Kidney tubule cell (primary cell): ENCODE measurements around the gene PTPRG.

ENCODE experiments used
- DNase-seq: peaks from one replicate; pipeline ENCODE4 v3.0.0-alpha.2; 2018; ENCODE audit warnings: low spot score

Gene PTPRG

DNA sequence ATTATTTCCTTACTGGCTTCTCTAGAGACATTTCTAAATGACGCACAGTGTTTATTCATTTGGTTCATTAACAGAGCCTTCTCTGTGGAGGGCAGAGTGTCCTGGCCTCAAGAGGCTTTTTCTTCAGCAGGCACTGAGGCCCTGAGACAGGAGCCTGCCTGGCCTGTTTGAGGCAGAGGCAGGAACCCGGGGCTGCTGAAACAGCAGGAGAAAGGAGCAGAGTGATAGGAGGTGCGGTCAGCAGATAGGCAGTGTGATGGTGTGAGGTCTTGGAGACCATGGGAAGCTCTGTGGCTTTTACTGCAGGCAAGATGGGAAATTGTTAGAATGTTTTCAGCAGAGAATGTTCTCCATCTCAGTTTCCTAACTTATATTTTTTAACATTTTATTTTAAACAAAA lies 453.7 kb downstream of the PTPRG start:
- no peak for DNase-seq

DNA sequence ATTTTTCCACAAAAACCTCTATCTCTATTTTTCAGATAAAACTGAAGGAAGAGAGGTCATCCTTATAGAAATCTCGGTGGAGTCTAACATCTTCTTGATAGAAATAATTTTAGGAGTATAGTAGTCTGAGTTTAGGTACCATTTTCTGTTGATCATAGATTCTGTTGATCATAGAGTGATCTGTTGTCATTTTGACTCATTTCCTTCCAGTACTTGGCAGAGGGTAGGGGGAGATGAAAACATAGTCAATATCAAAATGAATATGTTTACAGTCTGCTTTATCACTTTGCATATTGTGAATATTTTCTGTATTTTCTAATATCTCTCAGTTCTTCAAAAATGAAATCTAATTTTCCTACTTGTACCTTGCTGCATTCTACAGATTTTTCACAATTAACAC lies 458.5 kb downstream of the PTPRG start:
- DNase-seq: no peak

DNA sequence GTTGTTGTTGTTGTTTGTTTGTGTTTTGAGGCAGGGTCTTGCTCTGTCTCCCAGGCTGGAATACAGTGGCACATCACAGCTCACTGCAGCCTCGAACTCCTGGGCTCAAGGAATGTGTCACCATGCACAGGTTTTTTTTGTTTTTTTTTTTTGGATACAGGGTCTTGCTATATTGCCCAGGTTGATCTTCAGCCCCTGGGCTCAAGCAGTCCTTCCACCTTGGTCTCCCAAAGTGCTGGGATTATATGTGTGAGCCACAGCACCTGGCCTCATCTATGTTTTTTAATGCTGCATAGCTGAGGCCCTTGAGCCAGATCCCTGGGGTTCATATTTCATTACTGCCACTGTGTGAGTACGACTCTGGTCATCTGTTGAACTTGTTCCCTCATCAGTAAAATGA lies 459.3 kb downstream of the PTPRG start:
- no peak for DNase-seq

DNA sequence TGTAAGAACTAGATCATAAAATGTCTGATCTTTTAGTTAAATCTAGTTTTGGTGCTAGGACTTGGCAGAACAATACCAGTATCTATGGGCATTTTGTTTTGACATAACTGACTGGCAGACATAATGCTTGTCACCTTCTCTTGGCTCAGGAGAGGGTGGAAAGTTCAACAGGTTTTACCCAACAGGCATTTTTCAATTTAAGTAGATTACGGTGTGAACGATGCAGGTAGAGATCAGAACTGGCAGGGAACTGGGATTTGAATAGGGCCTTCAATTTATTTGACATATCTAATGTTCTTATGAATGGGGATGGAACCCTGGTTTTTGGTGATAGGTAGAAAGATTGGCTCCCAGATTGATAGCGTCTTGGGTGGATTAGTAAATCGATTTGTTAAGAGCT lies 460.9 kb downstream of the PTPRG start:
- no peak for DNase-seq

DNA sequence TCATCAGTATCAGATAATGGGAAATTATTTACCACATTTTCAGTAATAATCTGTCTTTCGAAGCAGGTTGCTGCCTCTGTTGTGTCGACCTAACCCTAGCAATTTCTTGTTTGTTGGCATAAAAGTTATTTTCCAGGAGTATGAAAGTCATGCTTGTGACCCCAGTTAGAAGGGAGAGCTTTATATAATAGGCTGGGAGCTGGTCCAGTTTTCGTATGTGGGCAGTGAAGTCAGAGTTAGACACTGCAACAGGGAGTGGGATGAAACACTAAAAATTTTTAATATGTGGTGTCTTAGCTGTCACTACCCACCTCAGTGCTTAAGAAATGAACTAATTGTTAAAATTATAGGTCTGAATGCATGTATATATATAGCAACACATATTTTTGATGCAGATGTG lies 463.5 kb downstream of the PTPRG start:
- DNase-seq: no peak

DNA sequence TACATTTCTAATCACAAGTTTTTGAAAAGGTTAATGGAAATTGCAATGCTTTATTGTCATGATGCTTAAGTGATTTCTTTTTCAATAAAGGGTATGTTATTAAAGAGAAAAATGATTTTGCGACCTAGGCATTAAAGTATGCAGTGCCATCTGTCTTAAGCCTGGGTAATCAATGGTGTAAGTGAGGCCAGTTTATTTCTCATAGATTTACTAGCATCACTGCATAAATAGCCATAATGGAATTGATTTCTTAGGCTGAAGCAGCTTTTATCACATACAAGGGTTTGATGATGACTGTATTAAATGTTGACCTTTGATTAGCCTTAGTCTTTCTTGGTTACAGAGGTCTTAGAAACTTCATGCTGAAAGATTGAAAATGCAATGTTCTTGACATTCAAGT lies 464.5 kb downstream of the PTPRG start:
- DNase-seq: no peak

DNA sequence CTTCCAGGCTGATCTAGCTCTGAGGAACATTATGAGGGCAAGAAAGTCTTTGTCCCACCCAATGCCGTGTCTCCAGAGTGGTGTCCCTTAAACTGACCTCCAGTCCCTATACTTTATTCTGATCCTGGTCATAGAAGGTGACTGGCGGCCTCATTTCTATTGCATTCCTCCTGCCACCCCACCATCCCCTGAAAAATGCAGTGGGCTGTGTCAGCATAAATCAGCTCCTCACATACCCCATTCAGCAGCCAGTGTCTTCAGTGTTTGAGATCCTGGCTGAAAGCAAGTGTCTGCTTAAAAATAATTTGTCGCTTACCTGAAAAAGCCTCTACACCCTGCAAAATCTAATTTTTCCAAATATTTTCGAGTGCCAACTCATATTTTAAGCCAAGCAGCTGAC lies 465.9 kb downstream of the PTPRG start:
- DNase-seq: no peak

DNA sequence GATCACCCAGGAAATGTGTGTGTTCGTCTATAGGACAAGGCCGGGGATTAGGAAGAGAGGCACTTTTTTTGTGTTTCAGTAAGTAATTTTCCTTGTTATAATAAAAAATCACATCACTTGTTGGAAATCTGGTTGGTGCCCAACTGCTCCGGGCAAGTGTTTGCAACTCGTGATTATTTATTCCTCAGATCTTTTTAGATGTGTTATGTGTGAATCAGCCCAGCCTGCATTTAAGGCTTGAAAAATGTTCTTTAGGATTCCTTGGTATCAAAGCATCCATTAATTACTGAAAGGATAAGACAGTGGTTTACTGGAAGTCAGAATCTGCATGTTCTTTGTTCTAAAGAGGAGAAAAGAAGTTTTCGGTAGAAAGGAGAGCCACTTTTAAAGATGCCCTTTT lies 466.4 kb downstream of the PTPRG start:
- DNase-seq: no peak

DNA sequence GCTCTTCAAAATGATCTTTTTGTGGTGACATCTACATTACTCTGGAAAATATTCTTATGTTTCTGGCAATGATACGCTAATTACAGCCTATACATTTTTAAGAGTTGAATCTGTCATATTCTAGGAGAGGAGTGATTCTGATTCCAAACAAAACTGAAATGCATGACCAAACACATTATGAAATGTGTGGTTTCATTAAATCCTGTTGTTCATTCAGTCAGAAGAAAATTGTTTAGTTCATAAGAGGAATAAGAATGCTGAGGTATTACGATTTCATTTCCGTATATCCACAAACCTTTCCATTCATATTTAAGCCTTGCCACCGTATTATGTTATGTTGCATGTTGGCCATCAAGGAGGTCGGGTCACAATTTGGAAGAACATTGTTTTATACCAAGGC lies 466.9 kb downstream of the PTPRG start:
- DNase-seq: no peak

DNA sequence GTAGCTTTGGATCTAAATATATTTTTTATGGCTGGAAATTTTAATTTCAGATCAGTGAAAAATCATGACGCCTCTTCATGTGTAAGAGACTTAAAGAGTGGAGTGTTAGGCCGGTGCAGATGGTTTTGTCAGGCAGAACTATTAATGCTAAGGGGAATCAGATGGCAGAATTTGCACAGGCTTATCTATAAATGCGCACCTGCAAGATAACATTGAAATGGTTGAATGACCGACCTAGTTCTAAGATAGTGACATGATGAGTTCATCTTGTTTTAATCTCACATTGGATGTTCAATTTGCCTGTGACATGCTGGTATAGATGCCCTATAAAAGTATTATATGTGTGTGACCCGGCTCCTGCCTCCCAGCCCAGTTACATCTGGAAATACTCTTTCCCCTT lies 471.4 kb downstream of the PTPRG start:
- no peak for DNase-seq

DNA sequence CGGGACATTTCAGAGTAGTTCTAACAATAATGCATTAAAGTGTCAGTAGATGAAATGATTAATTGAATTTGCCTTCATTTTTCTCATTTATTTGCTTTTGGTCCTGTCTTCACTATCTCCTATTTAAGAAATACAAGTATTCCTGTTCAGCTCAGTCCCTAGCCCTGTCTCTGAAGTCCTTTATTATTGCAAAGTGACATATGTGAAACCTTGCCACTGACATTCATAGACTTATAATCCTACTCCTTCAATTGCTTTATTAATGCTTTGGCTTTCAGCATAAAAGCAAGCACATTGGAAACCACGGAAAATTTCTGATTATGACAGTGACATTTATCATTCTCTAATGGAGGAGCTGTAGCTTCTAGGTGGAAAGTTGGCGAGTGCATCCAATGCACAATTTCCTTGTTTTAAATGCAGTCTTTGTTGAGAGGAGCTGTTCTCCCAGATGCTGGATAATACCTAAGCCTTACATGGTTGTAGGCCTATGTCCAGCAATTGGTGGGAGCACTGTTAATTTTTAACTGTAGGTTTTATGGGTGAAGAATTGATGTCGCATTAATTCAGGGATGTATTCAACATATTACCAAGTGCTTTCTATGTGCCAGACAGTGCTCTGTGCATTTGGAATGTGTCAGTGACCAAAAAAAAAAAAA lies 474.2 kb downstream of the PTPRG start:
- DNase-seq: peak; percentile 16

DNA sequence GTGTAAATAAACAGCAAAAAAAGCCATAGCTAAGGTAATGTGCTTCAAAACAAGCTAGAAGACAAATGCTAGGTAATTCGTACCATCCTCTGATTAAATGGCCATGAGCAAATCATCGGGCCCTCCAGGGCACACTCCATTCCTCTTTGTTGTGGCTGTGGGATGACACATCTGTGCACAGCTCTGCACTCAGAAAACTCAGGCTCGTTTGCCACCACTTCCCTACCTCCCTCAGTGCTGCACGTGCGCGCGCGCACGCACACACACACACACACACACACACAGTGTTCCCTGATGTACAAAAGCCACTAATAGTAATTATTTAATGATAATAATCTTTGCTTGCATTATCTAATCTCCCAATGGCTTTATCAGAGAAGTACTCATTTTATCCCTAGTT lies 475.4 kb downstream of the PTPRG start:
- DNase-seq: peak; percentile 11

DNA sequence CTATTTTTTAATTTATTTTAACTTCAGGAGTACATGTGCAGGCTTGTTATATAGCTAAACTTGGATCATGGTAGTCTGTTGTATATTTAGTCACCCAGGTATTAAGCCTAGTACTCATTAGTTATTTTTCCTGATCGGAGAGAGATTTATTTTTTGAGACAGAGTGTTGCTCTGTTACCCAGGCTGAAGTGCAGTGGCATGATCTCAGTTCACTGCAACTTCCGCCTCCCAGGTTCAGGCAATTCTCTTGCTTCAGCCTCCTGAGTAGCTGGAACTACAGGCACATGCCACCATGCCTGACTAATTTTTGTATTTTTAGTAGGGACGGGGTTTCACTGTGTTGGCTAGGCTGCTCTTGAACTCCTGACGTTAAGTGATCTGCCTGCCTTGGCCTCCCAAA lies 477.4 kb downstream of the PTPRG start:
- DNase-seq: peak; percentile 33

DNA sequence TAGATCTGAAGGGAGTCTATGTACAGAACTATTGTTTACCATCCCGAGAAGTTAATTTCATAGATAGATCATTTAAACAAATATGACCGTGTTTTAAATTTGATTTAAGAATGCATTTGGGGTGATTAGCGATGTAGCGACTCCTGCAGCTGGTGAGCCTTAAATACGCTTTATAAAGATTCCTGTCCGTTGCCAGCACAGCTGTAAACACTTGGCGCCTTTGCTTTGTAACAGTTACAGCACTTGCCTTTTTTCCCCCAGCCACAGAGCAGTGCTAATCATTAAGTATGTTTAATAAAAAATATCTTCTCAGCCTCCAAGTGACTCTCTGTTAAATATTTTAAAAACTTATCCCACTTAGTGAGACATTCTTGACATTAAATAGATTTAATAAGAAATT lies 478.2 kb downstream of the PTPRG start:
- DNase-seq: no peak

DNA sequence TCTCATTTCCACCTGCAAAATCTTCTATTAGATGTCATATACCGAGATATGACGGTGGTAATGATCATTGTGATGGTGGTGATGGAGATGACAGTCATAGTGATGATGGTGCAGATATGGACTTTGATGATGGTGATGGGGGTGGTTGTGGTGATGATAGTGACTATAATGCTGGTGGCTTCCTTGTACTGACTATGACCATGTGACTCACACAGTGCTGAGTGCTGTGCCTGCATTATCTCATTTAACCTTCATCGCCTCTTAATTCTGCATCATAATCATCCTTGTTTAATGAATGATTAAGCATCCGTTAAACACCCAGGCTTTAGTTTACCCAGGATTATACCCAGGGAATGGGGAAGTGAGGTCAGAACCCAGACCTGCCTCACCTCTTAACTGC lies 480.3 kb downstream of the PTPRG start:
- DNase-seq: peak; percentile 57

DNA sequence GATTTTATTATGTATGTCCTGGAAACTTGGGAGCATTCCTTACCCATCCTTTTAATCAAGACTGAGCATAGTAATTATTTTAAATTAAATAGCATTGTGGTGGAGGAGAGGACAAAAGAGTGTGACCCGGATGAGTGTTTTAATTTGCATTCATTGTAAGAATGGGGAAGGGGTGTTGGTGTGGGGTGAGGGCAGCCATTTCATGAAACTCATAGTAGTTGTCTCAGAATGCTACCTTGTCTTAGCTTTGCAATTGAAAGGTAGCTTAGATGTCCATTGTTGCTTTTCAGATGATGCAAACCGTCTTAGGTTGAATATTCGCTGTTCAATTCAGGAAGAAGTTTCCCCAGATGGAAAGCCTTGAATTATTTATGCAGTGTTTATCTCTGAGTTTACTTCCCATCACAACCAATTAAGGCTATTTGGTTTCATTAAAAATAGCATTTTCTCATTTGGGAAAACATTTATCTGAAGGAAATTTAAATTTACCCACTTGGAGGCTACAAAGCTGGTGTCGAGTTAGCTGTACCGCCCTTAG lies 483.6 kb downstream of the PTPRG start:
- DNase-seq: no peak

DNA sequence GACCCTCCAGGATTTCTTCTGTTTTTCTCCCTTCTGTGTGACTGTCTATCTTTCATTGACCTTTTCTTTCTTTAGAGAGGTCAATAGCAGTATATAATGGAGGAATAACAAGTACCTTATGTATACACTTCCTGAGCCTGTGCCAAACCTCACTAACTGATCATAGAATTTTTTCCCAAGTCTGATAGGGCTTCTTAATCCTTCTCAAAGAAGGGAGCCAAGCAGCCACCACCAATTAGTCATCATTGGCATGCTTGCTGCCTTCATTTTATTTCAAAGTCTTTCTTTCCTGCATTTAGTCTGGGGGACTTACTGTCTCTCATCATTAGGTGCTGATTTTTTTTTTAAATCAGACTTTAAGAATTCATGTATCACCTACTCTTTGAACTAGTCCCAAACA lies 485.0 kb downstream of the PTPRG start:
- peak; percentile 36 for DNase-seq

DNA sequence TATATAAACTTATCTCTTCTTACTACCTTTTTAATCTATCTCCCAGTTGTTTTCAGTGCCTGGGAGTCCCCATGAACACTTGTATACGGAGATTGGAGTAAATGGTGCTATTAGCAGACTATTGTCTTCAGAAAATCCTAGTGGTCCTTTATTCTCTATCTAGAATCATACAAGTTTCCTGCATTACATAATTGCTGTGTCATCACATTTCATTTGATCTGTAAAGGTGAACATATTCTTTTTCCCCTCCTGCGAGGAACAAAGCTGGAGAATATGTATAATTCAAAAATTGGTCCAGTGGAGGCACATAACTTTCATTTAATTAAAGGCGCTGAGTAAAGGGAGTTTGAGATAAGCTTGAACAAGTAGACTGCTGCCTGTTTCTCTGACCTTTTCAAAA lies 487.2 kb downstream of the PTPRG start:
- DNase-seq: no peak

DNA sequence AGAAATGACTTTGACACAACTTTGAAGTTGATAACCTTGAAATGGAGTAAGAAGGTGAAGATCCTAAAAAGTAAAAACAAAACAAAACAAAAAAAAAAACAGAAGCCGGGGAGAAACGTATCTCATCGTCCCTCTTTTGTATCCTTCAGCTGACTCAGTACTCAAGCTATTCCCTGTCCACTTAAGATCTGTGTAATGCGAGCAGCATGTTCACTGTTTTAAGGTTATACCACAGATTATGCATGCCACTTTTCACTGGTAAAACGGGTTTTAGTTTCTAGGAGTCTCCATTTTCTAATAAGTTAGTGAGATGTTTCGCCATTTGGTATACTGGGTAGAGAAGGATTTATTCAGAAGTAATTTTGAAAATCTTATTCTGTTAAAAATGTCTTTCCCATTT lies 487.7 kb downstream of the PTPRG start:
- peak; percentile 4 for DNase-seq

DNA sequence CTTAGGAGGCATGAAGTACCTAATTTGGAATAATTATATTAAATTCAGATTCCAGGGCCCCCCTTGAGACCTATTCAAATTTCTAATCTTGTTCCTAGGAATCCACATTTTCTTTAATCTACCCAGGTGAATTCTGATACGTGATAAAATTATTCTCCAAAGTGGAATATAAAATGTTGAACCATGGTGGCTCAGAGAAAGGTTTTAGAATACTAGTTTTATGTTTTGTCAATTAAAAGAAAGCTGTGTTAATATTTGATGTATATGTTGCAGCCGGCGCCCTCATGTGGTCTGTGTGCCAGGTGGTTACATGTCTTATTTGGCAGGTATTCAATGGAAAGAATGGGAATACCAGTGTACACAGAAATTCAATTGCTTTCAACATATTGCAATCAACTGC lies 490.1 kb downstream of the PTPRG start:
- peak; percentile 29 for DNase-seq

DNA sequence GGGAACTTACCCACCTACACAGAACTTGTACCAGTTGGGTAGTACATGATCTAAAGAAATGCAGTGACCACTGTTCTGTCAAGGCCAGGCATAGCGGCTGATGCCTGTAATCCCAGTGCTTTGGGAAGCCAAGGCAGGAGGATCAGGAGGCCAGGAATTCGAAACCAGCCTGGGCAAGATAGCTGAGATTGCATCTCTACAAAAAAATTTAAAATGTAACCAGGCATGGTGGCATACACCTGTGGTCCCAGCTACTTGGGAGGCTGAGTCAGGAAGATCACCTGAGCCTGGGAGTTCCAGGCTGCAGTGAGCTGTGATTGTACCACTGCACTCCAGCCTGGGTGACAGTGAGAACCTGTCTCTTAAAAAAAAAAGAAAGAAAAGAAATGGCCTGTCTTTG lies 491.0 kb downstream of the PTPRG start:
- peak; percentile 4 for DNase-seq

DNA sequence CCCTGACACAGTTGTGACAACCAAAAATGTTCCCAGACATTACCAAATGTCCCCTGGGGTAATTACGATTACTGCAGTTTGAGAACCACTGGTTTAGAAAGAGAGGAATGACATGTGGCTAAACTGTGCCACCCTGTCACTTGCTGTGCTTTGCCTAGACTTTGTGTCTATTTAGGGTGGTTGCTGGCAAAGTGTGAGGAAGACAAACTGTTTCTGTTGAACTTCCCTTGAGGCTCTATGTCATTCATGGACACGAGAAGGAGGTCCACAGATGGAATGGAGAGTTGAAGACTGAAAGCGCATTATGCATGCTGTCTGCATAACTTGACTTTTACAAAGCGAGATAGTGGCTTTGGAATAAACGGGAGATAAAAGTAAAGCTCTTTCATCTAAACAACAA lies 495.3 kb downstream of the PTPRG start:
- DNase-seq: no peak

DNA sequence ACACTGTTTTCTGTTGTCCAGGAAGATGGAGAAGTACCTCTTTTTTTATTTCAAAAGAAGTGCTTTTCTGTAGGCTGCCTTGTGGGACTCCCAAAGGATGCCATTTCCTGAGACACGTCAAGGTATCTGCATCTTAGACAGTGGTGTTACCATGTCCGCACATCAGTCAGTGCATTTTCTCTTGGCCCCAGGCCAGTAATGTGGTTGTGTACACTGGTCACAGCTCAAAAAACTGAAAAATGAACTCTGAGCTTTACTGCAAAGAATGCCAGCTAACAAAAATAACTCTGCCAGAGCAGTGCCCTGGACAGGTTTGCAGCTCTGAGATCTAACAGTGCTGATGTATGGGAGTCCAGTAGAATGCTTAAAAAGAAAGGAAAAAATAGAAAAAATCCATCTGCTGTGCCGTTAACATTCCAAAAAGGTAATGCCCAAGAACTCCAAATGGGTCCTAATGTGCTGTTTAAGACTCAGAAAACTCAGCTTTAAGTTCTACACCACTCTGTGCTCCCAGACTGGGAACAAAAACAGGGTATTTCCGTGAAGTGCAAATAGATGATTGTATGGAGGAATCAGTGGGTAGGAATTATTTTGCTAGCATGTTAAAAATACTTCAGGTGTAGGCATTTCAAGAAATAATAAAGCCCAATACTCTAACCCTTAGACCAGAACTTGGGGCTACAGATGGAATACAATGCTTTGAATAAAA lies 496.1 kb downstream of the PTPRG start:
- peak; percentile 77 for DNase-seq
